ENCODE data around the gene ARHGAP42.

ARHGAP42 gene

DNA sequence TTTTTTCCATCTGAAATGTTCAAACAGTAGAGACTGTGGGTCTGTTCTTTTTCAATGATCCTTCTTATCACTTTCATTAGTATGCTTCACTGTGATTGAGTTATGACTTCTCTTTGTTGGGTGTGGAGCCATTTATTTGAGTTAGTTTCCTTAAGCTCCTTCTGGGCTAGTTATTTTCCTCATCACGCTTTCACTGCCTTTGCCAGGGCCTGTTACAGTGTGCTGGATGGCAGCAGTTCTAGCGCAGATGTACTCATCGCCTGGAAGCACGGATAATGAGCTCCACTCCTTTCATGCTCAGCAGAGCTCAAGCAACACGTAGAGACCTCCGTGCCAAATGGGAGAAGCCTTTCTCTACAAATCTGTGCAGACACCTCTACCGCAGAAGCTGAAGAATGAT is 7.0 kb upstream of the ARHGAP42 start:
- no peak for DNase-seq (ENCODE audit: low spot score)
- TF ChIP-seq, protein P1, sequence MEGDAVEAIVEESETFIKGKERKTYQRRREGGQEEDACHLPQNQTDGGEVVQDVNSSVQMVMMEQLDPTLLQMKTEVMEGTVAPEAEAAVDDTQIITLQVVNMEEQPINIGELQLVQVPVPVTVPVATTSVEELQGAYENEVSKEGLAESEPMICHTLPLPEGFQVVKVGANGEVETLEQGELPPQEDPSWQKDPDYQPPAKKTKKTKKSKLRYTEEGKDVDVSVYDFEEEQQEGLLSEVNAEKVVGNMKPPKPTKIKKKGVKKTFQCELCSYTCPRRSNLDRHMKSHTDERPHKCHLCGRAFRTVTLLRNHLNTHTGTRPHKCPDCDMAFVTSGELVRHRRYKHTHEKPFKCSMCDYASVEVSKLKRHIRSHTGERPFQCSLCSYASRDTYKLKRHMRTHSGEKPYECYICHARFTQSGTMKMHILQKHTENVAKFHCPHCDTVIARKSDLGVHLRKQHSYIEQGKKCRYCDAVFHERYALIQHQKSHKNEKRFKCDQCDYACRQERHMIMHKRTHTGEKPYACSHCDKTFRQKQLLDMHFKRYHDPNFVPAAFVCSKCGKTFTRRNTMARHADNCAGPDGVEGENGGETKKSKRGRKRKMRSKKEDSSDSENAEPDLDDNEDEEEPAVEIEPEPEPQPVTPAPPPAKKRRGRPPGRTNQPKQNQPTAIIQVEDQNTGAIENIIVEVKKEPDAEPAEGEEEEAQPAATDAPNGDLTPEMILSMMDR (IDR thresholded peaks at IDR 0.05): no peak
- no peak overlapping the region for H3K27ac ChIP-seq
- no peak overlapping the region for H3K4me3 ChIP-seq

DNA sequence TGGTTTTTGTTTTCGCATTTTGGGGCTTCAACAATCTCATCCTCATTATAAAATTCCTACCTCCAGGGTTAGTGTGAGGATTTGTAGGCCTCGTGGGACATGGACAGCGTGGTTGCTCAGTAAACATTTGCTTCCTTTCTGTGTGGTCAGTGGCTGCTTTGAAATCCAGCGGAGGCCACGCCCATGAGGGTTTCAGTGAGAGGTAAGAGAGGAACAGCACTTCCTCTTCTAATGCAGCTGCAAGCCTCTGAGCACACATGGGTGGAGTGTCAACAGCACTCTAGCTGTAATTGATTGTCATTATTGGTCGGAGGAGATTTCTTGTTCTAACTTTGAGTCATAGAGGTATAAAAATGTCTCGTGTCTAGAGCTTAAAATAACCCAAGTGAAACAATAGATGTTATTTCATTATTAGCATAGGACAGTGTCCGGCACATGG is 6.0 kb upstream of the ARHGAP42 start:
- H3K27ac ChIP-seq: no peak overlapping the region
- H3K4me3 ChIP-seq: no peak overlapping the region
- TF ChIP-seq, protein P1 (IDR thresholded peaks at IDR 0.05): no peak
- no peak for DNase-seq (ENCODE audit: low spot score)

DNA sequence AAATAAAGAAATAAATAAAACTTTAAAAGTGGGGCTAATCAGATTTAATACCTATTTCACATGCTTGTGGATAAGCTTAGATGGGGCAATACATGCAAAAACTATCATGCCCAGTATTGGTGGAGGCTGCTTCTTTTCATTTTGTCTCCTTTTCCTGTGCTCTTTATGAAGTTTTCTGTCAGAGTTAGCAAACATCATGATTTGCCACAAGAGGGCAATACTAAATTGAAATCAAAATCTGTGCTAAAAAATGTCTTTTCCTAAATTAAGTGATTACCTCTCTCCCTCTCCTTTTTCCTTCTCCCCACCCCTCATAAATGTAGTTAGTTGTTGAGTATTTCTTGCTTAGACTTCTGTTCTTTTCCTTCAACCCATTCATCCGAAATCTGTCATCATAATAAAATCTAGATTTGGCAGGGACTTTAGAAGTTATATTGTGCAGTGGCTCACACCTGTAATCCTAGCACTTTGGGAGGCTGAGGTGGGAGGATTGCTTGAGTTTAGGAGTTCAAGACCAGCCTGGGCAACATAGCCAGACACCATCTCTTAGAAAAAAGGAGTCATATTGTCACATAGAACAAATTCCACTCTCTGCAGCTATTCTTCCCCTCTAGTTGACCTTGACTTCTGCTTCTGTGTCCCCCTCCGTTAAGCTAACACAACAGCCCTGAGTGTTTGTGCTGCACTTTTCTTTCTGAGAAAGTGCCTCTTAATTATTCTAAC is 4.7 kb upstream of the ARHGAP42 start:
- no peak overlapping the region for H3K27ac ChIP-seq
- DNase-seq (ENCODE audit: low spot score): no peak
- H3K4me3 ChIP-seq: no peak overlapping the region
- TF ChIP-seq, protein P1 (IDR thresholded peaks at IDR 0.05): peak; percentile 23

DNA sequence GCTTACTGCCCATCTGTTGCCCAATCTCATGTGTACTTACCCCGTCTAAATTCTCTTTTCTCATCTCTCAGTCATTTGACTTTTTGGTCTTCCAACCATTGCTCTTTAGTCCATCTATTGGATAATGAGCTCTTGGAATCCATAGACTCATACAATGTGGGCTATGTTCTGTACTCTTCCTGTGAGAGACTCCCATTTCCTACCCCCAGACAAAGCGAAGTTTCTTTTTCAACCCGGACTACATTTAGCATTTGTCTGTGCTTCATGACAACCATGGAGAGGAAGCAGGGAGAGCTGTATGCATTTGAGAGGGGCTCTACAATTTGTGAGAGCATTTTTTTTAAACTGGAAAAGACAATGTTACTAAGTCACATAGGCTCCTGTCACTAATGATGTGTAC is 4.0 kb upstream of the ARHGAP42 start:
- Histone ChIP-seq H3K4me3 (no peak overlapping the region), H3K27ac (peak overlapping the region in 1 of 2 donors; percentile 21)
- TF ChIP-seq, protein P1 (IDR thresholded peaks at IDR 0.05): no peak
- DNase-seq (ENCODE audit: low spot score): no peak

DNA sequence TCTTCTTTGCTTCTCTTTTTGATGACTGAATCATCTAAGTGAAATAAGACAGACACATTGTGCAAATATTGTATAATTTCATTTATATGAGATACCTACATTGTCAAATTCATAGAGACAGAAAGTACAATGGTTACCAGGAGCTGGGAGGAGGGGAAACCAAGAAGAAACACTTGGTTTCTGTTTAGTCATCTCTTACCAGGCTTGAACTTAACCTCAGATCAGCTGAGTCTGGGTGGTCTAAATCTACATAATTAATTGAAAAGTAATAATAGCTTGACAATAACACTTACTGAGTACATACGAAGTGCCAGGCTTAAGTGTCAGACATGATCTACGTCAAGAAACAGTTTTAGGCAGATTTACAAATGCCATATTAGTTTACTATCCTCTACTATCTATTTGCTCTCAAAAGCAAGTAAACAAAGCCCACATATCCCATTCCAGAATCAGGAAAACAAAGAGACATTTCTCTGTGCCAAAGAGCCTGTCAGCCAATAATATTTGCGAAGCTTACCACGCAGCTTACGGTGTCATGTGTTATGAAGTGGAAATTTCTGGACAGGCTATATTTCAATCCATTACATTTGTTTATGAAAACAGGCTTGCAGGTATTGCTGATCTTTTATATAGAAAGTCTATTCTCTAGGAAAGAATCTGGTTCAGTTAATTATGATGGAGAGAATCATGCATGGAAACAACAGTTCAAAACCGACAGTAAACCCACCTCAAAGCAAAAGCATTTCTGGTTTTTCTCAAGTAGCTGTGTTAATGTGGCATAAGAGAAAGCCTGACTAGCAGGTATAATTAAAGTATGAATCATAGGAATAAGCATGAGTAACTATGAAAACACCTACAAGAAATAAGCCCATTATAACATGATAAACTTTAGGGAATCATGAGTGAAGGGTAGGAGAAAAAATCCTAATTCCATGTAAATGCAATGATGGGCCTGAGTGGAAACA is 2.7 kb upstream of the ARHGAP42 start:
- Histone ChIP-seq H3K27ac (peak overlapping the region in 1 of 2 donors; percentile 46), H3K4me3 (no peak overlapping the region)
- TF ChIP-seq, protein P1 (IDR thresholded peaks at IDR 0.05): no peak
- DNase-seq (ENCODE audit: low spot score): no peak

DNA sequence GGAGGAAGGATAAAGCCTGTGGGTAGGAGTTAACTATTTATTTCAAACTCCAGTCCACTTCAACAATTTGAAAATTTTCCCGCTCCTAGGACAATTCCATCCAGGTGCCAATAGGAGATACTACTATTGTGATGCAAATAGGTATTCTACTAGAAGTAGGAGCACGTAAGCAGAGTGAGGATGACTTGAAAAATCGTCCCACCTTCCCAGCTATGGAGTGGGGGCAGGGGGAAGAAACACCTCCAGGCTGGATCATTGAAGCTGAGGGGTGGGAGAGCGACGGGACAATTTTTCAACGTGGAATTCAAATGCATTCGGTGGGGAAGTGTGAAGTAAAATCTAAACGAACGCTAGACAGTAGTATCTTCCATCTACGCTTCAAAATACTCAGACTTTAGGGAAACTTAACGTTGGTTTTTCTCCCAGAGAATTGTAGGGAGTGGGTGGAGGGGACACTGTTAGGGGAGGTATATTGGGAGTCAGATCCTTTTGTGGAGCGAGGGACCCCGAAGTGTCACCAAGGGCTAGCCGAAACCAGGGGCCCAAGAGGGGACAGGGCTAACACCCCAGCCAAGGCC is 523 bp upstream of the ARHGAP42 start:
- DNase-seq (ENCODE audit: low spot score): no peak
- TF ChIP-seq, protein P1 (IDR thresholded peaks at IDR 0.05): no peak
- H3K27ac ChIP-seq: peak overlapping the region; percentile 66 to 87
- H3K4me3 ChIP-seq: peak overlapping the region; percentile 83
